Progenitor cell of endocrine pancreas (in vitro differentiated cells): ENCODE data around the gene MTO1. TPM values are rescaled to one million over a fixed set of nuclear protein-coding genes. Genes with fewer than 3 reads are reported as not detected.
A peak's percentile ranks its signal among the peaks of the same experiment; 100 is the strongest.

Experiments used
- DNase-seq: peaks from one replicate; pipeline ENCODE4 v3.0.0; 2021; ENCODE audit warnings: low spot score; ENCODE audit not compliant: unreplicated experiment
- H3K27ac Mint-ChIP-seq: 2 replicates; pipeline ENCODE4 v1.8.0; 2021; ENCODE audit warnings: mild to moderate bottlenecking, moderate library complexity, mixed read lengths
- H3K27me3 Mint-ChIP-seq: 2 replicates; pipeline ENCODE4 v1.8.0; 2021; ENCODE audit warnings: mixed read lengths
- H3K36me3 Mint-ChIP-seq: 2 replicates; pipeline ENCODE4 v1.8.0; 2022; ENCODE audit warnings: mixed read lengths; ENCODE audit not compliant: insufficient read depth
- H3K4me1 Mint-ChIP-seq: 2 replicates; pipeline ENCODE4 v1.8.0; 2021; ENCODE audit warnings: low read depth, mixed read lengths
- H3K4me3 Mint-ChIP-seq: 2 replicates; pipeline ENCODE4 v1.8.0; 2021; ENCODE audit warnings: low read depth, mild to moderate bottlenecking, moderate library complexity, mixed read lengths
- H3K9me3 Mint-ChIP-seq: 2 replicates; pipeline ENCODE4 v1.8.0; 2021; ENCODE audit warnings: low read depth, mixed read lengths
- CTCF ChIP-seq: fragments of 200-600 bp; sonication (generic); IDR thresholded peaks from one replicate; pipeline ENCODE4 v1.5.0; 2021; ENCODE audit warnings: antibody characterized with exemption, mild to moderate bottlenecking; ENCODE audit not compliant: unreplicated experiment
- long read RNA-seq: library from polyadenylated mRNA; unstranded; transcript quantifications from one replicate; pipeline ENCODE4 v2.0.0, GENCODE V29; 2020
- total RNA-seq: library from RNA; stranded (reverse); gene quantifications from 2 replicates; pipeline ENCODE4 v1.2.1, GENCODE V29; 2021

Gene MTO1
- 20.5 and 27.5 TPM in 2 replicates for total RNA-seq
- long read RNA-seq, full-length matches to known transcripts, result 123 of 186 reads
- long read RNA-seq, partial matches to known transcripts, result 8 of 186 reads
- long read RNA-seq, other reads (novel, unspliced or antisense), result 55 of 186 reads

GRCh38 chr6:73461537-73462350 lies at the start of gene MTO1:
TSS of gene MTO1 (plus strand) at chr6:73461737. CDS start at chr6:73461855, 118 bp downstream.
- H3K27ac Mint-ChIP-seq, result peak within 1 kb of the TSS; percentile 98
- H3K4me1 Mint-ChIP-seq, result peaks cover 5% of the 10 kb centered on the region
- peak; percentile 48 for DNase-seq
- no peaks in the 10 kb centered on the region for H3K9me3 Mint-ChIP-seq
- H3K36me3 Mint-ChIP-seq, result peaks cover 3% of the 10 kb centered on the region
- no peaks in the 10 kb centered on the region for H3K27me3 Mint-ChIP-seq
- no peak for TF ChIP-seq CTCF
- peak within 1 kb of the TSS; percentile 99 for H3K4me3 Mint-ChIP-seq

- Mint-ChIP-seq H3K36me3 (no peaks in the 10 kb centered on the region), H3K27me3 (no peaks in the 10 kb centered on the region), H3K4me3 (no peak overlapping the region), H3K9me3 (no peaks in the 10 kb centered on the region), H3K27ac (no peak overlapping the region), H3K4me1 (peaks cover 2% of the 10 kb centered on the region)
- DNase-seq, result no peak
- no peak for TF ChIP-seq CTCF
These were observed 48.4 kb upstream of the MTO1 start for GRCh38 chr6:73413102-73413501.

GRCh38 chr6:73418081-73418741 lies 43.3 kb upstream of the MTO1 start:
- Mint-ChIP-seq H3K4me3 (no peak overlapping the region), H3K9me3 (no peaks in the 10 kb centered on the region), H3K36me3 (no peaks in the 10 kb centered on the region), H3K27me3 (no peaks in the 10 kb centered on the region), H3K4me1 (peaks cover 12% of the 10 kb centered on the region), H3K27ac (no peak overlapping the region)
- DNase-seq, result no peak
- no peak for TF ChIP-seq CTCF

- Mint-ChIP-seq H3K4me1 (peaks cover 12% of the 10 kb centered on the region), H3K36me3 (no peaks in the 10 kb centered on the region), H3K27ac (no peak overlapping the region), H3K9me3 (no peaks in the 10 kb centered on the region), H3K4me3 (no peak overlapping the region), H3K27me3 (no peaks in the 10 kb centered on the region)
- TF ChIP-seq CTCF, result no peak
- DNase-seq, result no peak
These were observed 40.0 kb upstream of the MTO1 start for GRCh38 chr6:73421534-73421933.

GRCh38 chr6:73435236-73435635 lies 26.3 kb upstream of the MTO1 start:
- no peak overlapping the region for H3K27ac Mint-ChIP-seq
- H3K4me1 Mint-ChIP-seq, result no peaks in the 10 kb centered on the region
- no peak overlapping the region for H3K4me3 Mint-ChIP-seq
- H3K27me3 Mint-ChIP-seq, result no peaks in the 10 kb centered on the region
- no peaks in the 10 kb centered on the region for H3K36me3 Mint-ChIP-seq
- TF ChIP-seq CTCF, result no peak
- H3K9me3 Mint-ChIP-seq, result no peaks in the 10 kb centered on the region
- no peak for DNase-seq
